ENCODE results near the gene MFAP5. TPM values are rescaled to one million over a fixed set of nuclear protein-coding genes. Genes with fewer than 3 reads are reported as not detected.
A peak's percentile ranks its signal among the peaks of the same experiment; 100 is the strongest.

Gene MFAP5
- total RNA-seq, 1 donor from 2014 or later, result 6.6 TPM

DNA sequence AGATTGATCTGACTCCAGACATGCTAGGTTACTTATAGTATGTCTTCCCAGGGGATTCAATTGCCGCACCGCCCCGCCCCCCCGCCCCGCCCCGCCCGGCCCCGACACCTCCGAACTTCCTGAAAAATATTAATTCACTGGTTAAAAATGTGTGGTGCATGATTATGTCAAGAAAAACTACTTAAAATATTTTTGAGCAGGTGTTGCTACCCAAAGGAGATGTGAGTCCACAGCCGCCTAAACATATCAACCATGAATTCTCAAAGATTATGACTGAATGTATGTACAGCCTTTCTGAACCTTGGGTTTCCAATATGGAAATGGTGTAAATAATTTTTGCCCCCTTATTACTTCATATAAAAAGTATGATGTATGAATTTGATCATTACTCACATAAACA, 32.5 kb upstream of the MFAP5 start:
- no peak for DNase-seq (ENCODE audit: low read depth)
- Histone ChIP-seq H3K4me3 (ENCODE audit: low read depth, low read length) (no peak overlapping the region), H3K27me3 (ENCODE audit: control insufficient read depth, insufficient read depth, low read length) (no peaks in the 10 kb centered on the region), H3K36me3 (ENCODE audit: control insufficient read depth, insufficient read depth, low read length) (no peaks in the 10 kb centered on the region)
- TF ChIP-seq, protein P1, sequence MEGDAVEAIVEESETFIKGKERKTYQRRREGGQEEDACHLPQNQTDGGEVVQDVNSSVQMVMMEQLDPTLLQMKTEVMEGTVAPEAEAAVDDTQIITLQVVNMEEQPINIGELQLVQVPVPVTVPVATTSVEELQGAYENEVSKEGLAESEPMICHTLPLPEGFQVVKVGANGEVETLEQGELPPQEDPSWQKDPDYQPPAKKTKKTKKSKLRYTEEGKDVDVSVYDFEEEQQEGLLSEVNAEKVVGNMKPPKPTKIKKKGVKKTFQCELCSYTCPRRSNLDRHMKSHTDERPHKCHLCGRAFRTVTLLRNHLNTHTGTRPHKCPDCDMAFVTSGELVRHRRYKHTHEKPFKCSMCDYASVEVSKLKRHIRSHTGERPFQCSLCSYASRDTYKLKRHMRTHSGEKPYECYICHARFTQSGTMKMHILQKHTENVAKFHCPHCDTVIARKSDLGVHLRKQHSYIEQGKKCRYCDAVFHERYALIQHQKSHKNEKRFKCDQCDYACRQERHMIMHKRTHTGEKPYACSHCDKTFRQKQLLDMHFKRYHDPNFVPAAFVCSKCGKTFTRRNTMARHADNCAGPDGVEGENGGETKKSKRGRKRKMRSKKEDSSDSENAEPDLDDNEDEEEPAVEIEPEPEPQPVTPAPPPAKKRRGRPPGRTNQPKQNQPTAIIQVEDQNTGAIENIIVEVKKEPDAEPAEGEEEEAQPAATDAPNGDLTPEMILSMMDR (IDR thresholded peaks at IDR 0.05; ENCODE audit: insufficient read depth, low read length, severe bottlenecking), result no peak
- no peak for FAIRE-seq

DNA sequence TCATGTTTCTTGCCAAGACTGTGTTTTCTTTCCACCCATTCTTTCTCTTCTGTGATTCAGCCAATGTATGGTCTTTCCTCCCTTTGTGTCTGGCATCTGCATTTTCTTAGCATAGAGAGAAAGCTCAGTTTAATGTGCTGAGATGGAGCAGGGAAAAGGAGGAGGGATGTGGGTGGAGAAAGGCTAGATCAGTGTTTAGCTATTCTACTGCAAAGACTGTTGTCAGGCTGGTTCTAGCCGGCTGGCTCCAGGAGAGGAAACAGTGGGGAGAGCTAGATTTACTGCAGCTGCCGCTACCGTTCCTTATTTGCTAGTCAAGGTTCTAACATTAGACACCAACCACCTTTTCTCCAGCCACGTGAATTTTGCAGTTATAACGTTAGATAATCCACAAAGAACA, 29.9 kb upstream of the MFAP5 start:
- Histone ChIP-seq H3K4me3 (ENCODE audit: low read depth, low read length) (no peak overlapping the region), H3K36me3 (ENCODE audit: control insufficient read depth, insufficient read depth, low read length) (no peaks in the 10 kb centered on the region), H3K27me3 (ENCODE audit: control insufficient read depth, insufficient read depth, low read length) (no peaks in the 10 kb centered on the region)
- FAIRE-seq, result no peak
- DNase-seq (ENCODE audit: low read depth), result peak; percentile 58
- TF ChIP-seq, protein P1 (IDR thresholded peaks at IDR 0.05; ENCODE audit: insufficient read depth, low read length, severe bottlenecking), result no peak

DNA sequence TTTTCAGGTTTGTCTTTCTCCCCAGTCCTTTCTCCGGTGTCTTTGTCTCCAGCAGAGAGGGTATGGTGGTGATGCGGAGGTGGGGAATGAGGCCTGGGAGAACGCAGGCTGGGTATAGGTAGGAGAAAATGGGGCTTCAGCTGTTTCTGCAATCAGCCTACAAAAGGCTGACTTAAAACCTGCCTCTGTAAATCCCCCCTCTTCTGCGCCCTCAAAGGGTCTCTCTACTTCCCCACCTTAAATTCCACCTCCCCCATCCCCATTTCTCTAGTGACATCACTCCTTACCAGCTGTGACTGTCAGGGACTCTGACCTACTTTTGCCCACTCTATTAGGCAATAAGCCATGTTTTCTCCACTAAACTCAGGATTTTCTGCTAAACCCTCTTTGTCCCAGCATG, 27.1 kb upstream of the MFAP5 start:
- FAIRE-seq (no peak), DNase-seq (ENCODE audit: low read depth) (no peak)
- TF ChIP-seq, protein P1 (IDR thresholded peaks at IDR 0.05; ENCODE audit: insufficient read depth, low read length, severe bottlenecking), result no peak
- Histone ChIP-seq H3K27me3 (ENCODE audit: control insufficient read depth, insufficient read depth, low read length) (no peaks in the 10 kb centered on the region), H3K36me3 (ENCODE audit: control insufficient read depth, insufficient read depth, low read length) (no peaks in the 10 kb centered on the region), H3K4me3 (ENCODE audit: low read depth, low read length) (no peak overlapping the region)

DNA sequence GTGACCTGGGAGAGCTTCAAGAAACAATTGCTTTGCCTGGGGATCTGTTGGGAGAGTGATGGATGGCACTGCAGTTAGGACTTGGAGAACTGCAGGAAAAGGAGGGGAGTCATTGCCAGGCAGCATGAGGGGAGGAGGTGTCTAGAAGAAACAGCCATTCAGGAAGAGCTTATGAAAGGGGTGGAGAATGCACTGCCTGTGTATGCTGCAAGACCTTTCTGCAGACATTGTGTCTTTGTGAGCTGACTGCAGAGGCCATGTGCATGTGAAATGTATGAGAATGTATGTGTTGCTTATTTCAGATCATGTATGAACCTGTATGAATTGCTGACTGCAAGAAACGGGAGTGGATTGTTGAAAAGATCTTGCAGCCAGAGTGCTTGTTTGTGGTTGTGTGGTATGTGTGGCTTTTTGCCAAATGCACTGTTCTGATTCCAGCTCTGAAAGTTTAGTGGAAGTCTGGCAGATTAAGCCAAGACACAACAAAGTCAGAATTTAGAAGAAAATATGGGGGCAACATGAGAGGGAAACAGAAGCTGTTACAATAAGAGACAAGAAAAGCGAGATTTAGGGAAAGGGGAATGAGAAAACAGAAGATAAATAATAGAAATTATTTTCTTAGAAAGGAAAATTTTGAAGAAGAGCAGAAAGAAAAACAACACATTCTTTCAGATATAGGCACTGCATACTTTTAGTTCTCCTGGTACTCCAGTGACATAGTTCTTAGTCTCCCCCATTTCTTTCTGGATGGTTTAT, 25.4 kb upstream of the MFAP5 start:
- peak; percentile 80 for FAIRE-seq
- peak; percentile 84 for DNase-seq (ENCODE audit: low read depth)
- Histone ChIP-seq H3K4me3 (ENCODE audit: low read depth, low read length) (no peak overlapping the region), H3K36me3 (ENCODE audit: control insufficient read depth, insufficient read depth, low read length) (no peaks in the 10 kb centered on the region), H3K27me3 (ENCODE audit: control insufficient read depth, insufficient read depth, low read length) (no peaks in the 10 kb centered on the region)
- TF ChIP-seq, protein P1 (IDR thresholded peaks at IDR 0.05; ENCODE audit: insufficient read depth, low read length, severe bottlenecking), result no peak

DNA sequence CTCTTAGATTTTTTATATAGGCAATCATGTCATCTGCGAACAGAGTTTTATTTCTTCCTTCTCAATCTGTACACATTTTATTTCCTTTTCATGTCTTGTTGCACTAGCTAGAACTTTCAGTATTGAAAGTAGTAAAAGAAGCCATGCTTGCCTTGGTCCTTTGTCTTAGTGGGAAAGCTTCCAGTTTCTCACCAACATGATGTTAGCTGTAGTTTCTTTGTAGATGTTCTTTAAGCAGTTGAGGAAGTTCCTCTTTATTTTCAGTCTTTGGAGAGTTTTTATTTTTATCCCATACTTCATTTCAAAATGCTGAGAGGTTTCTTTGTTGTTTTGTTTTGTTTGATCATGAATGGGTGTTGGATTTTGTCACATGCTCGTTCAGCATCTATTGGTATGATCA, 22.4 kb upstream of the MFAP5 start:
- no peak for FAIRE-seq
- Histone ChIP-seq H3K4me3 (ENCODE audit: low read depth, low read length) (no peak overlapping the region), H3K36me3 (ENCODE audit: control insufficient read depth, insufficient read depth, low read length) (no peaks in the 10 kb centered on the region), H3K27me3 (ENCODE audit: control insufficient read depth, insufficient read depth, low read length) (no peaks in the 10 kb centered on the region)
- TF ChIP-seq, protein P1 (IDR thresholded peaks at IDR 0.05; ENCODE audit: insufficient read depth, low read length, severe bottlenecking), result no peak
- DNase-seq (ENCODE audit: low read depth), result no peak

Data from bronchial epithelial cell (primary cell).